GM21526 (cell line): ENCODE measurements around the gene IFRD2.
"Not testable (repeated sequence)": the region's sequence is repeated elsewhere in the genome, so short reads cannot be mapped to it uniquely, and the experiment has no call there.

Source experiments
- ATAC-seq: cut with Tn5 transposase; IDR thresholded peaks from one replicate; pipeline ENCODE4 v1.9.1; 2021; ENCODE audit warnings: moderate library complexity; ENCODE audit not compliant: unreplicated experiment, low FRiP score

Gene IFRD2

DNA sequence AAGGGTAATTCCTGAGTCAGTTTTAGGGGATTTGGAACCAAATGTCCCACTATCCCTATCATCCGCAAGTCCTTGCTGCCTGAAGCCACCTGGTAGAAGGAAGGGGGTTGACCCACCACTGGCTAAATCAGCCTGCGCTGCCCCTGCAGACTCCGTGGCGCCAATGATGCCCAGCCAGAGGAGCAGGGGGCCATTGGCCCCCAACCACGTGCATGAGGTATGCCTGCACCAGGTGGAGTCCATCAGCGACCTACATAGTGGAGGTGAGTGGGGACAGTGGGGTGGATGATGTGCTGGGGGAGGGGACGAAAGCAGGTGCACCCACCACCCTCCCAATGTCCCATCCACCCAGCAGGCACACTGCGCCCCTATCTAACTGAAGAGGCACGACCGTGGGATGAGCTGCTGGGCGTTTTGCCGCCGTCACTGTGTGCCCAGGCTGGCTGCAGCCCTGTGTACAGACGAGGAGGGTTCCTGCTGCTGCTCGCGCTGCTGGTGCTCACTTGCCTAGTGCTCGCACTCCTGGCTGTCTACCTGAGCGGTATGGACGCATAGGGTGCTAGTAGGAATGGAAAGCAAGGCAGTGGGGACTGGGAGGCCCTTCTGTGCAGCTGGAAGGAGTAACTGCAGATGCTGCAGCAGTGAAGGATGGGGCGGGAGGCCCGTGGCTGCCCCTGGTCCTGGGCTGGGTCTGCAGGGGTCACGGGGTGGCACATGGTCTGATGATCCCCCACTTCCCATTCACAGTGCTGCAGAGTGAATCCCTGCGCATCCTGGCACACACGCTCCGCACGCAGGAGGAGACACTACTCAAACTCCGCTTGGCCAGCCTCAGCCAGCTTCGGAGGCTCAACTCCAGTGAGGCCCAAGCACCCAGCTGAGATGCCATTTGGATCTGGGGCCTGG is 5.7 kb downstream of the IFRD2 start:
- no peak for ATAC-seq

DNA sequence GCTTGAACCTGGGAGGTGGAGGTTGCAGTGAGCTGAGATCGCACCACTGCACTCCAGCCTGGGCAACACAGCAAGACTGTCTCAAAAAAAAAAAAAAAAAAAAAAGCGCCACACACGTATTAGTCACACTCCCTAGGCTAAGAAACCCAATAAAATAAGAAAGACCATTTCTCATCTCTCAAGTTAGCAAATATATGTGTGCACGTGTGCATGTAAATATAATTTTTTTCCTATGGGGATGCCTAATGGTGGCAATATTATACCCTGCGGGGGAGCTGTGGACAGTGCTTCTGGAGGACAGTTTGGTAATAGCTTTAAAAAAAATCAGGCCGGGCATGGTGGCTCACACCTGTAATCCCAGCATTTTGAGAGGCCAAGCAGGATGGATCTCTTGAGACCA is 8.1 kb downstream of the IFRD2 start:
- not testable (repeated sequence) for ATAC-seq

GRCh38 chr3:50279255-50280016 is 12.8 kb downstream of the IFRD2 start:
- ATAC-seq: no peak

GRCh38 chr3:50278880-50279224 is 13.4 kb downstream of the IFRD2 start, which contains the start of gene LSMEM2:
LSMEM2 (plus strand) TSS chr3:50279087; CDS start chr3:50279114, 27 bp downstream.
- ATAC-seq: no peak

DNA sequence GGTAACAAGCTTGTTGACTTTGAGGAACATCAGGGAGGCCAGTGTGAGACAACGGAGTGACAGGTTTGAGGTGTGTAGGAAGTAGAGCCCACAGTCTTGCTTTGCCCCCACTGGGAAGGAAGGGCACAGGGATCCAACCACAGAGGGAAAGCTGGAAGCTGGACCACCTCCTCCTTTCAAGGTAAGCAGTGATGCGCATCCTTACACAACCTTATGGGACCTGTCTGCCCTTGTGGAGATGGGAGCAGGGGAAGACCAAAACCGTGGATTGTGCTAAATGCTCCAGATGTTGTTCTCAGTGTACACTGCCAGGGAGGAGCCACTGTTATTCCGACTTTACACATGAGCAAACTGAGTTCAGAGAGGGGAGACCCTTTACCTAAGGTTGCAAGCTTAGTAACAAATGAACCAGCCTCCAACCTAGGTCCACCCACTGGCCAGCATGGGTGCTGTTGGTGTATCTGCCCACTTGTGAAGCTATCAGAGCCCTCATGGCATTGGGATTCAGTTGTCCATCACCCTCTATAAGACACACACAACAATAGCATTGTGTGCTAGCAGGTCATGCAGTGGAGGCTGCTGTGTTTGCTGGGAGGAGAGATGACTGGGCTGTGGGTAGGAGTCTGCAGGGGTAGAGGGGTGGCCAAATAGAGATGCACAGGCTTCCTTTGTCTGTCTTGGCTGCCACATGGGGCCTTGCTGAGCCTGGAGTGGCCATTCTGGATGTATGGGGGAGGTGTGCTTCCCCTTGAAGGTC is 13.9 kb downstream of the IFRD2 start:
- no peak for ATAC-seq

GRCh38 chr3:50276762-50277101 is 15.5 kb downstream of the IFRD2 start:
- no peak for ATAC-seq

GRCh38 chr3:50275996-50276761 is 16.1 kb downstream of the IFRD2 start:
- ATAC-seq: no peak

DNA sequence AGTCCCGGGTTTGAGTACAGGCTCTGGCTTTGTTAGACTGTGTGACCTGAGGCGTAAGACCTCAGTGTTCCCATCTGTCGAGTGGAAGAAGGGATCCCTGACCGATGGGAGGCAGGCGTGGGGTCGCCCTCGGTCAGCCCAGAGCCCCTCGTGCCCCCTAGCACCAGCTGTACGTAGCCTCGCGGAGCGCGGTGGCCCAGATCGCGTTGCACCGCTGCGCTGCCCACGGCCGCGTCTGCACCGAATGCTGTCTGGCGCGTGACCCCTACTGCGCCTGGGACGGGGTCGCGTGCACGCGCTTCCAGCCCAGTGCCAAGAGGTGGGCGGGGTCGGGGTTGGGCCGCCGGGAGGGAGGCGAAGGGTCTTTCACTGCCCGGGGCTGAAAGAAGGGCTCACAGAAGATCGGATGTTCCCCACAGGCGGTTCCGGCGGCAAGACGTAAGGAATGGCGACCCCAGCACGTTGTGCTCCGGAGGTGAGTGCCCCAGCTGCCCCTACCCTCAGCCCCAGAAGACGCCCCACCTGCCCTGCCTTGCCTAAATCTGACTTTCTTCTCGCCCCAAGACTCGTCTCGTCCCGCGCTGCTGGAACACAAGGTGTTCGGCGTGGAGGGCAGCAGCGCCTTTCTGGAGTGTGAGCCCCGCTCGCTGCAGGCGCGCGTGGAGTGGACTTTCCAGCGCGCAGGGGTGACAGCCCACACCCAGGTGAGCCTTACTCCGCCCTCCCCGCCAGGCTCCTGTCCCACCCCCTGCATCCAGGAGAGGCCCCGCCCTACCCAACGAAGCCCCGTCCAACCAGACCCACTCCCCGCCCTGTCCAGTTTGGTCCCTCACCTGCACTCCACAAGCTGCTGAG is 16.9 kb downstream of the IFRD2 start:
- ATAC-seq: no peak

GRCh38 chr3:50274371-50275104 is 17.7 kb downstream of the IFRD2 start:
- ATAC-seq: no peak

- no peak for ATAC-seq
Observed at GRCh38 chr3:50273689-50274065, 18.6 kb downstream of the IFRD2 start.

DNA sequence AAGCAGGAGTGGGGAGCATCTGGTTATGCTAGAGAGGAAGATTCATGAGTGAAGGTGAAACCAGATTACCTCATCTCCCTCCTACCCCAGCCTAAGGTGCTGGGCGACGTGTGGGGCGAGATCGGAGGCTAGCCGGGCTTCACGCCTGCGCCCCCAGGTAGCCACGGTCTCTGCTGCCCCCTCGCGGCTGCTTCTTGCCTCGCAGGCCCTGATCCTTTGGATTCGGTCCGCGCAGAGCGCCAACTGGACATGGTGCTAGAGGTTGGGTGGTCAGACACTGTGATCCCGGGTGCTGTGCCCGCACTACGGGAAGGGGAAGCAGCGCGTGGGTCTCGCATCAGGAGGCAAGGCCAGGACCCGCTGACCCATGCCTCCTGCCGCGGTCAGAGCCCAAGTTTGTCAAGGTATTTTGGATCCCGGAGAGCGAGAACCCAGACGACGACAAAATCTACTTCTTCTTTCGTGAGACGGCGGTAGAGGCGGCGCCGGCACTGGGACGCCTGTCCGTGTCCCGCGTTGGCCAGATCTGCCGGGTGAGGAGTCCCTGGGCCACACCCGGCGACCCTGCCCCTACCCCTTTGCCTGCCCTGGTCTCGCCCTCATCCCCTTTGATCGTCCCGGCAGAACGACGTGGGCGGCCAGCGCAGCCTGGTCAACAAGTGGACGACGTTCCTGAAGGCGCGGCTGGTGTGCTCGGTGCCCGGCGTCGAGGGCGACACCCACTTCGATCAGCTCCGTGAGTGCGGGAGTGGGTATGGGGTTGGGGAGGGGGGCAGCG is 19.1 kb downstream of the IFRD2 start:
- ATAC-seq: peak; percentile 56

GRCh38 chr3:50272538-50272910 is 19.7 kb downstream of the IFRD2 start:
- ATAC-seq: not testable (repeated sequence)

DNA sequence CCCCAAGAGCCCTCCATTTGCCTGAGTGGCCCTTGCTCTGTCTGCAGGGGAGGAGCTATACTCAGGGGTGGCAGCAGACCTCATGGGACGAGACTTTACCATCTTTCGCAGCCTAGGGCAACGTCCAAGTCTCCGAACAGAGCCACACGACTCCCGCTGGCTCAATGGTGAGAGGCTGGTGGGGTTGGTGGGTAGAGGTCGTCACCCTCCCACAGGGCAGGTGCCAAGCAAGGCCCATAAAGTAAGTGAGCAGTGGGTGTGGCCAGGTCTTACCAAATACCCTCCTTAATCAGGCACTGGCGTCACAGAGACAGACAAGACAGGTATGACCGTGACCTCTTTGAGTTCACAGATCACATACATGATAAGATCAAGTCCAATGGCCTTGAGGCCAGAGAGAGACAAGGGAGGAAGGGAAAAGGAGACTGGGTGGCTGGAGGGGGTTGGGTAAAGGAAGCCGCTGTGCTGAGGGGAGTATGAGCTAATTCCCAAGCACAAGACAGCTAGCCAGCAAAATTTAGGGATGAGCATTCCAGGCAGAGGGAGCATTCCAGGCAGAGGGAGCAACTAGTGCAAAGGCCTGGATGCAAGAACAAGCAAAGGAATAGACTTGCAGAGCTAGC is 20.8 kb downstream of the IFRD2 start:
- ATAC-seq: no peak

GRCh38 chr3:50270422-50271224 is 21.6 kb downstream of the IFRD2 start:
- no peak for ATAC-seq

DNA sequence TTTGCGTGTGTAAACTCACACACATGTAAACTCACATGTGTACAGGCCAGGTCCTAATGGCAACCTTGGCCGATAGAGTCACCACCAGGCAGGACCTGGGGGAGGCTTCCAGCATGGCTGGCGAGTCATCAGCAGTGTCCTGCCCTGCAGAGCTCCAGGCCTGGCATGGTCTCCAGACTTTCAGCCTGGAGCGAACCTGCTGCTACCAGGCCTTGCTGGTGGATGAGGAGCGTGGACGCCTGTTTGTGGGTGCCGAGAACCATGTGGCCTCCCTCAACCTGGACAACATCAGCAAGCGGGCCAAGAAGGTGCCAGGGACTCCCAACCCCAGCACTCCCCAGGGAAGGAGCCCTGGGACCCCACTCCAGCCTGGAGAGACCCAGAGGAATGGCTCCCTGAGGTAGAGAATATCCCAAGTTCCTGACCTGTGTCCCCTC is 22.2 kb downstream of the IFRD2 start:
- no peak for ATAC-seq

DNA sequence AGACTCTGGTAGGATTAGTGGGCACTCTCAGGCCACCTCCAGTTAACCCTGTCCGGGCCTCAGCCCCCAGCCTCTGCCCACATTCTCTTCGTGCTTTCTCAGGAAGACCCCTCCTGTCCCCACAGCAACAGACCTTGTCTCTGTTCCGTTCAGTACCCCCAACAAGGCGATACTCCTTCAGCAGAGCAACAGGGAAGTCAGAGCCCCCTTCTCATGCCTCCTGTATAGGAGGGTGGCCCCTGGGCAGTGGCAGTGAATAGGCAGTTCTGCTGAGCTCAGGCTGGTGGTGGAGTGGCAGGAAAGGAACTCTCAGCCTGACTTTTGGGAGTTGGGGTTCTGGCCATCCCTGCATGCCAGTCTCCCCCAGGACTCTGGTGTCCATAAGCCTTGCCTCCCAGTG is 22.8 kb downstream of the IFRD2 start:
- no peak for ATAC-seq
